Effector CD4-positive, alpha-beta T cell (primary cell): ENCODE data around the gene ODF2L.

Experiments used
- DNase-seq: peaks from one replicate; pipeline ENCODE4 v3.0.0-alpha.2; 2020
- total RNA-seq: gene quantifications from one replicate; lab custom pipeline; 2026; lab: John Stamatoyannopoulos, UW

ODF2L gene
- 98.3 reads per million, percentile 82 among the genes with 10 or more reads in this experiment for total RNA-seq

DNA sequence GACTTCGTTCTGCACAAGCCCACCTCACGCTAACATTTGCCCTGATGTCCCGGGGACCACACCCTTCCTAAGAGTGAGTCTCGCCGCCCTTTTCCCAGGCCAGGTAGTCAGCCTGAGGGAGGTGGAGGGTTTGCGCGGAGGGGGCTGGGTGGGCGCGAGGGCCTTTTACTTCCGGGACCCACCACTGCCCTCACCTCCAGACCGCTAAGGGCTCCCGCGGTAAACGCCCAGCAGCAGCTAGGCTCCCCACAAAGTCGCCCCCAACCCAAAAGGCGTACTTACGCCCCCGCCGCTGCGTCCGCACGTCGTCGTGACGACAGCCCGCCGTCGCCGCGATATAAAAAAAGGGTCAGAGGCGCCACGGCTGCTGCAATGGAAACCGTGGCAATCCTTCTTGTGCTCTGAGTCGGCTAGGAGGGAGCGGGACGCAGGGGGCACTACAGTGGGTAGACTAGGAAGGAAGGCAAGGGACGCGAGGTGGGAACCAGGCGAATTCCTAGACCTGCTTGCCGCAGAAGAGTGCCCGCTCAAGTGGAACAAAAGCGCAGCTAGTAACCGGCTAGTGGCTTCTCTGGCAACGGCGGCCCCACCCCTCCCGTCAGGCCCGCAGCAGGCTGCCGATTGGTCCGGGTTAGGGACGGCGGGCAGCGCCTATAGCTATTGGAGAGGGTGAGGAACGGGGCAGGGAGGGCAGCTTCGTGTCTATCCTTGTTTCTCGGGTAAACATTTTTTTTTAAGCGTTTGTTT lies at the start of gene ODF2L:
TSS of gene ODF2L (minus strand) at position 573 of the 747 bp plus-strand sequence. CDS start 9,296 bp downstream, outside the sequence.
- DNase-seq, result peak; percentile 85

DNA sequence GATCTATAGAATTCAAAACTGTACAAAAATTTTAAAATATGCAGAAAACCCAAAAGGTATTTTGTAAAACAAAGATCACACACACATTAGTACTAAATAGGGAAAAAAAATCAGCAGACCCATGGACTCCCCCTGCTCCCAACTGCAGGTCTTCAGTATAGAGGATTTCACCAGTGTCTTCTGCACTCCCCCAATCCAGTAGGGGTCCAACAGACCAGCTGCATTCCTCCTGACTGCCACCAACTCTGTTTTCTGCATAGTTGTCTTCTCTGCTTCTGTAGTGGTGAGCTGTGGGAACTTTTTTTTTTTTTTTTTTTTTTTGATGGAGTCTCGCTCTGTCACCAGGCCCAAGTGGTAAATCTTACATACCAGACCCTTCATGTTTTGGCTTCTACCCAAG lies 49.8 kb upstream of the ODF2L start:
- no peak for DNase-seq

- DNase-seq, result no peak
These were observed 45.9 kb upstream of the ODF2L start for GRCh38 chr1:86441997-86442396.

DNA sequence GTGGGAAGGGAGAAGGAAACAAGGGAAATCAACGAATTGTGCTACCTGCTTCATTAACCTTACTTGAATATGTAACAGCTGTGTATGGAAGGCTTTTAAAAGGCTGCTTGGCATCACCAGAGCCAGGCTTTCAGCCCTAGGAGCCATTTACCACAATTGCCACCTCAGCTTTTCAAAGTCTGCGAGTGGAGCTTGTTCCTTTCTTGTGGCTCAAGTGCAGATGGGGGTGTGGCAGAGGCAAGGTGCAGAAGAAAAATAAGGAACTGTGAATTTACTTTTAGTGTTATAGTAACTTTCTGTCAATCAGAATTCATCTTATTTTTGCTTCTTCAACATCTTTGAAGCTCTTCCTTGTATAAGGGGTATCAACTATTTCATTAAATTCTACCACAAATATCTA lies 45.5 kb upstream of the ODF2L start:
- no peak for DNase-seq

GRCh38 chr1:86436041-86436440 lies 39.9 kb upstream of the ODF2L start:
- no peak for DNase-seq

GRCh38 chr1:86435327-86435726 lies 39.2 kb upstream of the ODF2L start:
- DNase-seq, result no peak

DNA sequence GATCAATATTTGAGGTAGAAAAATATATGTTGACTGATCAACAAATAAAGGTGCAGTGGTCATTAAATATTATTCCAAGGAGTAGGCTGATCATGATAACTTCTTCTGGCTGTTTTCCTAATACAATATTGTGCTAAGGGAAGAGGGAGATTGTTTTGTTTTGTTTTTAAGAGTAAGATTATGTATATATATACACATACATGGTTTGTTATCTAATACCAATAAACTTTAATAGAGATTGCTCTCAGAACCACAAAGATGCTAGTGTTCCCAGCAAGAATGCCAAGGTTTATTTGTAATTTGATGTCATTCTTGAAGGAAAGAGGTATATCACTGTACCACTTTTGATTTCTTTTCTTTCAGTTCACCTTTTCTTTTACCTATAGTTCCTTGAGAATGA lies 37.9 kb upstream of the ODF2L start:
- no peak for DNase-seq

GRCh38 chr1:86430376-86430775 lies 34.3 kb upstream of the ODF2L start:
- no peak for DNase-seq

DNA sequence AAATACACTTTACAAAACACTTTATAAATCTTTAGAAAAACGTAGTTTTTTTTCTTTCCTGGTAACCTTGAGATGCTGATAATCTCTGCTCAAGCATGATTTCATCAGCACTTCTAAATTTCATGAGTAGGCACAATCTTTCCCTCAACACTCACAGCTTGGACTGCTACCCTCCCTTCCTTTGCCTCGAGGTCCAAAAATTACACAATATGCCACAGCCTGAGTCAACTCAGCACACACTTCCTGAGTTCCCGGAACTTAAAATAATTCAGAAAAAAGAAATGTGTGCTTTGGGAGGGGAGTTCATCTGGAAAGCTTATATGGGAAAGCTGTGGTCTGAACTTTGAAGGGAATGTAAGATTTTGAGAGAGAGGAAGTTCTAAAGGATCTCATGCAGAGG lies 33.7 kb upstream of the ODF2L start:
- DNase-seq, result no peak

DNA sequence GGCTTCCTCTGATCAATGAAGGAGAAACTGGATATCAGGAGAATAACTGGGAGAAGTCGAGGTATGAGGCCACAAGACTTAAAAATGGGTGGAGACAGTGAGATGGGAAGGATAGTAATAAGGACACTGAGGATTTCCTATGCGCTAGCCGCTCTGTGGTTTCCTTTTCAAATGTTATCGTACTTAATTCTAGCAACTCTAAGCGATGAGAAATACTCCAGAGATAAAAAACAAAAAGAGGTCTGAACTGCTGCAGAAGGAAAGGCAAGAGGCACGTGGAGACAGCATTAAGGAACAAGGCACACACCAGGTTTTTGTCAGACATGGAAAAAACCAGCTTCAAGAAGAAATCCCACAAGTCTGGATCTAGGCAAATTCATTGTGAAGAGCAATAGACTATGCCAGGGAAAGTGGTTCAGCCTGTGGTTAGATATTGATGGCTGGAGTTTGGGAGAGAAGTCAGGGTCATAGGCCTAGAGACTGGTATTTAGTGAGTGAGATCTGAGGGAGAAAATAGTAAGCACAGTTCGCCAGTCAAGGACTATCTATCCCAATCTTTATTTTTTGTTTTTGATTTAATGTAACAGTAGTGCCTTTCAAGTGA lies 33.1 kb upstream of the ODF2L start:
- no peak for DNase-seq

- no peak for DNase-seq
These were observed 27.8 kb upstream of the ODF2L start, which contains the start of gene CLCA2 for GRCh38 chr1:86423873-86424272. Gene CLCA2, plus strand, starts transcription at chr1:86424171. Its CDS starts 77 bp downstream, at chr1:86424248.

GRCh38 chr1:86423473-86423872 lies 27.4 kb upstream of the ODF2L start:
- DNase-seq, result no peak

DNA sequence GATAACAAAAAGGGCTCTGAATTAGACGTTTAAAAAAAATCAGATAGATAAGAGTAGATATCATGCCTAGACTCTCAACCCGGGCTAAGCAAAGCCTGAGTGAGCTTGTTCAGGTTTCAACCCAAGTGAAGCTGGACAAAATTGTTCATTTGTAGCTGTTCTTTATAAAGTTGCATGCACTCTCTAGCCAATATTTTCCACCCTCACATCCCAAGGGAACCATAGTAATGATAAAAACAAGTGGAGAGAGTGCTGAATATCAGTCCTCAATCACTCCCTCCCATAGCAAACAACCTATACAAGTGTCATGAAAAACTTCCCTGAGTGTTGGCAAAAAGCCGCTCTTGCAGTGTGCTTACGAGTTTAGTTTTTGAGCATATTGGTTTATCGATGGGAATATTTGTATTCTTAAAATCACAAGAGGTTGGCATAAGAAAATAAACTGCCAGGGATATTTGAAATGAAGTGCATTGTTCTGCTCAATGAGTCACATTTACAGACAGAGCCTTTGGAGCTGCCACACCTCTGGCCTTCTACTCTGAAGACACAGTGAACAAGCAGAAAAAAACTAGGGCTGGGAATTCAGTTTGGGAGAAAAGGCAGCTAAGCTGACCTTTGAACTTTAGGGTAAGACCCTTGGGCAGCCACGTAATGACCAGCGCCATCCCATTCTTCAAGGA lies 25.6 kb upstream of the ODF2L start:
- DNase-seq, result no peak

- DNase-seq, result no peak
These were observed 23.3 kb upstream of the ODF2L start for GRCh38 chr1:86419277-86419903.

DNA sequence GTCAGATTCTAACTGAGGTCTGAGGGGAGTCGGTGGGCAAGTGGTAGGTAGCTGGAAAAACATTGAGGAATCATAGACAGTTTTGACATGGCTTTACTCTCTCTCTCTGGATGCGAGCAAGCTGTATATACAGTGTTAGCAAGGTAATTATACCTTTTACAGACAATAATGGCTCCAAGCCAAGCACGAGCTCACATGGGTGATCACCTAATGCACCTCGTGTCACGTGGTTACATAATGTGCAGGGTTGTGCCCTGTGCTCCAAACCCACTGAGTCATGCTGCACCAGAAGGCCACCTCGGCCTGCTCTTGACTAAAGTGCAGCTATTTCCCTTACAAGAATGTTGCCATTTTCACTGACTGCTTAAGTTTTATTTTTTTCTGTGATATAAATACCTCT lies 20.2 kb upstream of the ODF2L start:
- DNase-seq, result no peak

DNA sequence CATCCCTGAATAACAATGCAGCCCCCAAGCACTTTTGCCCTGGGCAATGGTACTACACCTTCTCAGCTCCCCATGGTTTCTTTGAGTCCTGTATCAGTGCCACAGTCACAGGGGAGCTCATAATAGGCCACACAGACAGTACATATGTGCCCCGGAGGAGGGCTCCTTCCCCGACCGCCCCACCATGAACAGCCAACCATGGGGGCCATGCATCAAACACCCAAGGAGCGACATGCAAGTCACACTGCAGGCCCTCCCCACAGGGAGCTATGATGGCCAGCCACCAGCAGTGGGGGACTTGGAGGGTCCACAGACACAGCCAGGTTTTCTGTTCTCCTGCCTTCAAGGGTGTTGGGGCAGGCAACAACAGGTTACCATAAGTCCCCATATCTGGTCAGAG lies 14.8 kb upstream of the ODF2L start:
- no peak for DNase-seq

DNA sequence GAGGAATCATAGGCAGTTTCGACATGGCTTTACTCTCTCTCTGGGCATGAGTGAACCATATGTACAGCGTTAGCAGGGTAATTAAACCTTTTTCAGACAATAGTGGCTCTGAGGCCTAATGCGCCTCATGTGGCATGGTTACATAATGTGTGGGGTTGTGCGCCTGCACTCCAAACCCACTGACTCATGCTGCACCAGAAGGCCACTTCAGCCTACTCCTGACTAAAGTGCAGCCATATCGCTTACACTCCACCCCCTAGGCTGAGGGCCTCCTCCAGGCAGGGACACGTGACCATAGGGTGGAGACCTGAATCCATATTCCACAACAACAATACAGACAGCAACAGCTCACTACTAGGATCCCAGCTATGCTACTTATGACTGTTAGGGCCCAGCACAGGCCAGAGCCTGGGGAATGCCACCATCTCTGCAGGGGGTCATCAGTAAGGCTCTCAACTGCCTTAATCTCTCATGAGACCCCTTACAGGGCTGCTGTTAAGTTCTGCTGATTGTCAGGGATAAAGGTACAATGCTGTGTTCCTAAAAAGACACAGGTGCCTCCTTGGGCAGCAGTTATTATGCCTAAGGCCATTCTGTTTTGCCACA lies 13.4 kb upstream of the ODF2L start:
- no peak for DNase-seq

DNA sequence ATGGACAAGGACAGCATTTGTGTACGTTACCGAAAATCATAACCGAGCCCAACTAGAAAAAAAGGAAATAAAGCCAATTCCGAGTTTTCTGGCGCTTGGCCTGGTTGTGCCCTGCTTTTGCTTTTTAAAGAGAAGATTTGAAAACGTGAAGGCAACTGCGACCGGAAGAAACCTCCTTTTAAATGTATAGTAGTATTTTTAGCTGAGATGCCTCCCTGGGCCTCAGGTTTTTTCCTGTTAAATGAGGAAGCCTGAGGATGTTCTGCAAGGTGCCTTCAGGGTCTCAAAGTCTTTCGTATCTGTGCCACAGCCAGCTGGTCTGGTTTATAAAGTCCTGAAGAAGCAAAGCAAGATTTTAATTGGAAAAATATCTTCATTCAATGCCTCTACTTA lies 371 bp upstream of the ODF2L start:
- DNase-seq, result no peak

DNA sequence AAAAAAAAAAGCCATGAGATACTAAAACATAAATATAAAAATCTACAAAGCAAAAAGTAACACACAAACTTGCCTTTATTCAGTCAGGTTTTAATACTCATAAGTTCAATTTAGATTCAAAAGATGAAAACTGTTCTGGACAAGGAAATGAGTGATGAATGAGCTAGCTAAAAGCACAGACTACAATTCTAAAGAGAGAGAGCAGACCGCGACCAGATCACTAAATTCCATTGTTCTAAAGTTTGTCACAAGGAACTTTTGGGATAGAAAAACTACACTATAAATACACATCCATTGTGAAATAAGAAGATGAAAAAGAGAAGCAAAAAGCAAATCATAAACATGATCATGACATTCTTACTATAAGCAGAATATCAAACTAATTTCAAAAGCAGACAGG lies 1.7 kb downstream of the ODF2L start:
- no peak for DNase-seq

GRCh38 chr1:86389307-86389706 lies 6.8 kb downstream of the ODF2L start:
- no peak for DNase-seq

DNA sequence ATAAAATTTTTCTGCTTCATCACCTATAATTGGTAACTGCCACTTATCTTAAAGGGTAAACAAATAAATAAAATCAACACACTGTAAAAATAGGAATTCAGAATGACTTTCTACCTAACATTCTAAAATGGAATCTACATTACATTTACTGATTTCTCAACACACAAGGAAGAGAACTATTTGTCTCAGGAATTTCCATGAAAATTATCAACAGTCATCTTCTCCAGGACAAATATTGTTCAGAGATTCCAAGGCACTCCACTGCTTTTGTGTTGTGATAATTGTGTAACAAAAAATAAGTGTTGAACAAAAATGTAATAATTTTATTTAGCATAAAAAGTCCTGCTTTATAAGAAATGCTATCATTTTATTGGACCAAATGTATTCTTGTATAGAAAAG lies 7.3 kb downstream of the ODF2L start:
- DNase-seq, result no peak

- no peak for DNase-seq
These were observed 8.1 kb downstream of the ODF2L start for GRCh38 chr1:86387916-86388627.
